Lower lobe of right lung (tissue), 2 donors: ENCODE measurements around the gene PON1. TPM values are rescaled to one million over a fixed set of nuclear protein-coding genes. Genes with fewer than 3 reads are reported as not detected.

ENCODE experiments used
- ATAC-seq, 2 donors: fragments of 200-7000 bp; cut with Tn5 transposase; one replicate each; pipeline ENCODE4 v1.9.1; 2020 to 2022; ENCODE audit warnings: mild to moderate bottlenecking in 2 of 2, moderate library complexity in 2 of 2
- DNase-seq: peaks from one replicate; pipeline ENCODE4 v3.0.0-alpha.2; 2020
- H3K27ac ChIP-seq: fragments of 200-600 bp; one replicate; pipeline ENCODE4 v1.8.0; 2022
- H3K27me3 ChIP-seq: fragments of 200-600 bp; one replicate; pipeline ENCODE4 v1.8.0; 2022; ENCODE audit warnings: low read depth
- H3K36me3 ChIP-seq: fragments of 200-600 bp; one replicate; pipeline ENCODE4 v1.8.0; 2022; ENCODE audit warnings: mild to moderate bottlenecking
- H3K4me1 ChIP-seq: fragments of 200-600 bp; one replicate; pipeline ENCODE4 v1.8.0; 2022
- H3K4me3 ChIP-seq: fragments of 200-600 bp; one replicate; pipeline ENCODE4 v1.8.0; 2022; ENCODE audit warnings: mild to moderate bottlenecking
- H3K9me3 ChIP-seq: fragments of 200-600 bp; one replicate; pipeline ENCODE4 v1.8.0; 2022
- intact Hi-C: fragments of 100-400 bp; cut with DNase I; formaldehyde crosslinking; loops from one replicate; pipeline ENCODE4 v1.11.0; 2022
- total RNA-seq: library from RNA; stranded (reverse); fragmentation: NEBNext Ultra II Directional; extraction: Animal tissue kit (Norgen Biotek cat#: 25700); gene quantifications from one replicate; pipeline ENCODE4 v1.2.1, GENCODE V29; 2021
- TF ChIP-seq, protein P1 (sequence below): fragments of 200-600 bp; IDR thresholded peaks from one replicate; pipeline ENCODE4 v1.8.0; 2022; ENCODE audit warnings: antibody characterized with exemption, mild to moderate bottlenecking
- donor health status: DM: no; HTN: yes; CAD: no; lungs with severe emphysema.

The PON1 gene
- total RNA-seq, 1 donor from 2014 or later: 0.24 TPM

DNA sequence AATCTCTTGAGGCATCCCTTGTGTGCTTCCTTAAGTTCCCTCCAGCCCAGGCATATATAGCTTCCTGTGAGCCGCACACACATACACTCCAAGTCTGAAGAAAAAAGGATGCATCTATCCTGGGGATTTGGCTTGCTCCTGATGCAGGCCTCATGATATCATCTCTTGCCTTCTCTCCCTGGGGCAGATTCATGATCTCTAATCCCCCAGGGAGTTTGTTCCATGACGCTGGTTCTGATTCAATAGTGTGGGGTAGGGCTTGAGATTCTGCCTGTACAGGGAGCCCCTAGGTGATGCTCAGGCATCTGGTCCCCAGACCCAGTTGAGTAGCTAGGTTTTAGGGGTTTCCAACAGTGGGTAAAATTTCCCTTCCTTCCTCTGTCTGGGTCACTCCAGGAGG lies 1.5 kb downstream of the PON1 start:
- no peak for DNase-seq
- ATAC-seq: no peak
- Histone ChIP-seq H3K4me3 (no peak overlapping the region), H3K27ac (no peak overlapping the region), H3K36me3 (no peaks in the 10 kb centered on the region), H3K4me1 (no peaks in the 10 kb centered on the region), H3K9me3 (no peaks in the 10 kb centered on the region), H3K27me3 (peaks cover 4% of the 10 kb centered on the region)
- TF ChIP-seq, protein P1, sequence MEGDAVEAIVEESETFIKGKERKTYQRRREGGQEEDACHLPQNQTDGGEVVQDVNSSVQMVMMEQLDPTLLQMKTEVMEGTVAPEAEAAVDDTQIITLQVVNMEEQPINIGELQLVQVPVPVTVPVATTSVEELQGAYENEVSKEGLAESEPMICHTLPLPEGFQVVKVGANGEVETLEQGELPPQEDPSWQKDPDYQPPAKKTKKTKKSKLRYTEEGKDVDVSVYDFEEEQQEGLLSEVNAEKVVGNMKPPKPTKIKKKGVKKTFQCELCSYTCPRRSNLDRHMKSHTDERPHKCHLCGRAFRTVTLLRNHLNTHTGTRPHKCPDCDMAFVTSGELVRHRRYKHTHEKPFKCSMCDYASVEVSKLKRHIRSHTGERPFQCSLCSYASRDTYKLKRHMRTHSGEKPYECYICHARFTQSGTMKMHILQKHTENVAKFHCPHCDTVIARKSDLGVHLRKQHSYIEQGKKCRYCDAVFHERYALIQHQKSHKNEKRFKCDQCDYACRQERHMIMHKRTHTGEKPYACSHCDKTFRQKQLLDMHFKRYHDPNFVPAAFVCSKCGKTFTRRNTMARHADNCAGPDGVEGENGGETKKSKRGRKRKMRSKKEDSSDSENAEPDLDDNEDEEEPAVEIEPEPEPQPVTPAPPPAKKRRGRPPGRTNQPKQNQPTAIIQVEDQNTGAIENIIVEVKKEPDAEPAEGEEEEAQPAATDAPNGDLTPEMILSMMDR: no peak
- intact Hi-C loops: no loop called here

DNA sequence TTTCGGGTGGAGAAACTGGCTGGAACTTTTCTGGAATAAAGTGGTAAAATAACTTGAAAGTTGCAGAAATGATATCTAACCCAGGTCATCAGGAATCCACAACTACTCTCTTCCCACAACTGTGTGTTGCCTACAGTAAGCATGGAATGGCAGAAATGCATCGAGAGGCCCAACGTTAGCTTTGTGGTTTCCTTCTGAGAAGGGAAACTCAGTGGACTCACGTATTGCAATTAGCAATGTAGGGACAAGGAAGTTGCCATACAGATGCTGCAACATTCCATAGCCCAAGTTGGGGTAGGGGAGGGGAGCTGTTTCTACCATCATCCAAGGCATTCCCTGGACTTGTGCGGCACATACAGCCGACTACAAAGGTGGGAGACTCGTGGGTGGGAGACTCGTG lies 1.9 kb downstream of the PON1 start:
- no peak for DNase-seq
- Histone ChIP-seq H3K27me3 (peaks cover 4% of the 10 kb centered on the region), H3K4me3 (no peak overlapping the region), H3K4me1 (no peaks in the 10 kb centered on the region), H3K36me3 (no peaks in the 10 kb centered on the region), H3K27ac (no peak overlapping the region), H3K9me3 (no peaks in the 10 kb centered on the region)
- TF ChIP-seq, protein P1: no peak
- intact Hi-C loops: no loop called here
- no peak for ATAC-seq

GRCh38 chr7:95321720-95322119 lies 2.6 kb downstream of the PON1 start:
- TF ChIP-seq, protein P1: no peak
- Histone ChIP-seq H3K4me3 (no peak overlapping the region), H3K27me3 (peaks cover 4% of the 10 kb centered on the region), H3K27ac (no peak overlapping the region), H3K4me1 (no peaks in the 10 kb centered on the region), H3K36me3 (no peaks in the 10 kb centered on the region), H3K9me3 (no peaks in the 10 kb centered on the region)
- ATAC-seq: no peak
- intact Hi-C loops: no loop called here
- DNase-seq: no peak

DNA sequence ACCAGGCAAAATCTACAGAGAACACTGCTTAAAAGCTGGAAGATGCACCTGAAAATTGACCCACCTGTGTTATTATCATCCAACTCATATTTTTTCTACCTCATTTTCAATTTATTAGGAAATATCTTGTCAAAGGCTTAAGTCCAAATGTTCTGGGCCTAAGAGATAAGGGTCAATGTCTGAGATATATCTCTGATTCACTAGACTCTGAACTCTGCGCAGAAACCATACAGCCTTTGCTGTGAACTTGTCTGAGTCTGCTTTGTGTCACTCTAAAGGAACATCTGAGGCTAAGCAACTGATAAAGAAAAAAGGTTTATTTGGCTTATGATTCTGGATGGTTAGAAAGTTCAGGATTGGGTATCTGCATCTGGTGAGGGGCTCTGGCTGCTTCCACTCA lies 3.7 kb downstream of the PON1 start:
- H3K36me3 ChIP-seq: no peaks in the 10 kb centered on the region
- no peak for DNase-seq
- H3K27ac ChIP-seq: no peak overlapping the region
- ATAC-seq: no peak
- no peaks in the 10 kb centered on the region for H3K4me1 ChIP-seq
- H3K9me3 ChIP-seq: no peaks in the 10 kb centered on the region
- no peak overlapping the region for H3K4me3 ChIP-seq
- intact Hi-C loops: no loop called here
- H3K27me3 ChIP-seq: peaks cover 4% of the 10 kb centered on the region
- TF ChIP-seq, protein P1: no peak

DNA sequence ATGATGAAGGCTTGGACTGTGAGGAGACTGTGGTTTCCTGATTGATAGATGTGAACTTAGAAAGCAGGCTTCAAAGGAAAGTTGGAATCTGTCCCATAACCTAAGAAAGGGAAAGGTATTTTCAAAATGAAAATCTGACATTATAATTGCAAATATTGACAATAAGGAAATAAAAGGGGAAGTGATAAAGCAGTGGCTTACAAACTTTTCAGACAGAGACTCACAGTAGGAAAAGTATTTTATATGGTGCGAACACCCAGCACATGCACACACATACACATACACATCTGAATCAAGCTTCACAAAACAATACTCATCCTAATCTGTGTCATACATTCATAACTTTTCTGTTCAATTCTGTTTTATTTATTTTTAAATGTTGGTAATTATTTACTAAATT lies 4.8 kb downstream of the PON1 start:
- TF ChIP-seq, protein P1: no peak
- H3K4me1 ChIP-seq: no peaks in the 10 kb centered on the region

GRCh38 chr7:95318501-95319100 lies 5.7 kb downstream of the PON1 start:
- no peaks in the 10 kb centered on the region for H3K27me3 ChIP-seq
- TF ChIP-seq, protein P1: no peak
- no peak overlapping the region for H3K4me3 ChIP-seq
- no peaks in the 10 kb centered on the region for H3K4me1 ChIP-seq
- intact Hi-C loops: no loop called here
- H3K9me3 ChIP-seq: no peaks in the 10 kb centered on the region
- H3K36me3 ChIP-seq: no peaks in the 10 kb centered on the region
- DNase-seq (no peak), ATAC-seq (no peak)
- H3K27ac ChIP-seq: no peak overlapping the region

More for the DNA sequence above, 4.8 kb downstream of the PON1 start:
- DNase-seq (no peak), ATAC-seq (no peak)
- H3K27ac ChIP-seq: no peak overlapping the region
- H3K9me3 ChIP-seq: no peaks in the 10 kb centered on the region
- intact Hi-C loops: no loop called here
- H3K36me3 ChIP-seq: no peaks in the 10 kb centered on the region
- H3K4me3 ChIP-seq: no peak overlapping the region
- peaks cover 3% of the 10 kb centered on the region for H3K27me3 ChIP-seq
